ENCODE data around the gene PPP1R9B.

The PPP1R9B gene

DNA sequence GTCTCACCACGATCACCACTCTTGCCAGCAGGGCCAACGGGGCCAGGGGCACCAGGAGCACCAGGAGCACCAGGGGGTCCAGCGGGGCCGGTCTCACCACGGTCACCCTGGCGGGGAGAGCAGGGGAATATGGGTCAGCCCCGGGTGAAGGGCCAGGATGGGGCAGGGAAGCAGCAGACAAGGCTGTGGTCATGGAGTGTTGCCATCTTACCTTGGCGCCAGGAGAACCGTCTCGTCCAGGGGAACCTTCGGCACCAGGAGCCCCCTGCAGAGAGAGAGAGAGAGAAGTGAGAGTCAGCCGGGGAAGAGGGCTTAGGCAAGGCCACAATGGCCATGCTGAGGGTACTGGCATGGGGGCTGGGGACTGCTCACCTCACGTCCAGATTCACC, 38.0 kb upstream of the PPP1R9B start:
- no peak overlapping the region for H3K4me3 ChIP-seq (ENCODE audit: low read length)
- H3K79me2 ChIP-seq (ENCODE audit: control insufficient read depth, low read length) = no peaks in the 10 kb centered on the region
- no peaks in the 10 kb centered on the region for H4K20me1 ChIP-seq (ENCODE audit: control insufficient read depth, insufficient read depth, low read depth, low read length)
- no peak overlapping the region for H3K4me2 ChIP-seq (ENCODE audit: low read length)
- TF ChIP-seq EZH2phosphoT487 (IDR thresholded peaks at IDR 0.05; ENCODE audit: borderline replicate concordance, low read length) = no peak
- TF ChIP-seq, protein P1, sequence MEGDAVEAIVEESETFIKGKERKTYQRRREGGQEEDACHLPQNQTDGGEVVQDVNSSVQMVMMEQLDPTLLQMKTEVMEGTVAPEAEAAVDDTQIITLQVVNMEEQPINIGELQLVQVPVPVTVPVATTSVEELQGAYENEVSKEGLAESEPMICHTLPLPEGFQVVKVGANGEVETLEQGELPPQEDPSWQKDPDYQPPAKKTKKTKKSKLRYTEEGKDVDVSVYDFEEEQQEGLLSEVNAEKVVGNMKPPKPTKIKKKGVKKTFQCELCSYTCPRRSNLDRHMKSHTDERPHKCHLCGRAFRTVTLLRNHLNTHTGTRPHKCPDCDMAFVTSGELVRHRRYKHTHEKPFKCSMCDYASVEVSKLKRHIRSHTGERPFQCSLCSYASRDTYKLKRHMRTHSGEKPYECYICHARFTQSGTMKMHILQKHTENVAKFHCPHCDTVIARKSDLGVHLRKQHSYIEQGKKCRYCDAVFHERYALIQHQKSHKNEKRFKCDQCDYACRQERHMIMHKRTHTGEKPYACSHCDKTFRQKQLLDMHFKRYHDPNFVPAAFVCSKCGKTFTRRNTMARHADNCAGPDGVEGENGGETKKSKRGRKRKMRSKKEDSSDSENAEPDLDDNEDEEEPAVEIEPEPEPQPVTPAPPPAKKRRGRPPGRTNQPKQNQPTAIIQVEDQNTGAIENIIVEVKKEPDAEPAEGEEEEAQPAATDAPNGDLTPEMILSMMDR (IDR thresholded peaks at IDR 0.05; ENCODE audit: low read depth, low read length, poor library complexity, severe bottlenecking) = no peak
- no peak overlapping the region for H3K27ac ChIP-seq (ENCODE audit: low read depth, low read length)
- H3F3A ChIP-seq (ENCODE audit: control insufficient read depth, insufficient read depth) = peaks cover 2% of the 10 kb centered on the region; the same call in 1 of the 2 replicates
- no peaks in the 10 kb centered on the region for H3K9me2 ChIP-seq (replicated peaks; ENCODE audit: control insufficient read depth, low read length)
- no peaks in the 10 kb centered on the region for H3K36me3 ChIP-seq (ENCODE audit: control insufficient read depth, low read length)
- no peaks in the 10 kb centered on the region for H3K9me3 ChIP-seq (ENCODE audit: control insufficient read depth, insufficient read depth, low read length)
- H3K27me3 ChIP-seq (ENCODE audit: control insufficient read depth, low read length) = peaks cover 9% of the 10 kb centered on the region
- peaks cover 23% of the 10 kb centered on the region for H3K4me1 ChIP-seq (ENCODE audit: control insufficient read depth, low read length)

DNA sequence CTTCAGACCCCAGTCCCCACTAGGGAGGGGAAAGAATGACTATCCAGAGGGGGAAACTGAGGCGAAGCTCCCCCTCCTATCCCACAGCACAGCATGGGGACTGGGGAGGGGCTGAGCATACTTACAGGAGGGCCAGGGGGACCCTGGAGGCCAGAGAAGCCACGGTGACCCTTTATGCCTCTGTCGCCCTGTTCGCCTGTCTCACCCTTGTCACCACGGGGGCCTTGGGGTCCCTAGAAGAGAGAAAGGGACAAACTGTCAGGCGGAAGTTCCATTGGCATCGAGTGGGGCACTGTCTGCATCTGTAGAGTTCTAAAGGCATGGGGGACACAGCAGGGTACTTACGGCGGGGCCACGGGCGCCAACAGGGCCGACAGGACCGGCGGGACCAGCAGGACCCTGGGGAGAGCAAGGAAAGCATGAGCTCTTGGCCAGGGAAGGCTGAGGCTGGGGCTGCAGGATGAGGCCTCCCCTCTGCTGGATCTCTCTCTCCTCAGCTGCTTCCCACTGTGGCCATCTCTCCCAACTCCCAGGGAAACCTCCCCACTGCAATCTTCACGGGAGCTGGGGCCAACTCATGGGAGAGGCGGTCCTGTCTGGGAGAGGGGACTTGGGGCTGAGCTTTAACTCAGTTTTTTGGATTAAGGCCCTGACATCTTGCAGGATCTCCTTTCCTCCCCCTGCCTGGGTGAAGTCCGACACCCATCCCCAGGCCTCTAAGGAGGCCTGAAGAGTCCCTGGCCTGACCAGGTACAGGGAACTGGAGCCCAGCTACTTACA, 37.5 kb upstream of the PPP1R9B start:
- H3K36me3 ChIP-seq (ENCODE audit: control insufficient read depth, low read length) = no peaks in the 10 kb centered on the region
- H3K27me3 ChIP-seq (ENCODE audit: control insufficient read depth, low read length) = peaks cover 6% of the 10 kb centered on the region
- H3K4me2 ChIP-seq (ENCODE audit: low read length) = no peak overlapping the region
- peaks cover 29% of the 10 kb centered on the region for H3K4me1 ChIP-seq (ENCODE audit: control insufficient read depth, low read length)
- H3K27ac ChIP-seq (ENCODE audit: low read depth, low read length) = no peak overlapping the region
- no peaks in the 10 kb centered on the region for H3K9me3 ChIP-seq (ENCODE audit: control insufficient read depth, insufficient read depth, low read length)
- peaks cover 2% of the 10 kb centered on the region; the same call in 1 of the 2 replicates for H3F3A ChIP-seq (ENCODE audit: control insufficient read depth, insufficient read depth)
- no peak overlapping the region for H3K4me3 ChIP-seq (ENCODE audit: low read length)
- H3K79me2 ChIP-seq (ENCODE audit: control insufficient read depth, low read length) = no peaks in the 10 kb centered on the region
- no peak for TF ChIP-seq EZH2phosphoT487 (IDR thresholded peaks at IDR 0.05; ENCODE audit: borderline replicate concordance, low read length)
- TF ChIP-seq, protein P1 (IDR thresholded peaks at IDR 0.05; ENCODE audit: low read depth, low read length, poor library complexity, severe bottlenecking) = no peak
- H3K9me2 ChIP-seq (replicated peaks; ENCODE audit: control insufficient read depth, low read length) = no peaks in the 10 kb centered on the region
- no peaks in the 10 kb centered on the region for H4K20me1 ChIP-seq (ENCODE audit: control insufficient read depth, insufficient read depth, low read depth, low read length)

DNA sequence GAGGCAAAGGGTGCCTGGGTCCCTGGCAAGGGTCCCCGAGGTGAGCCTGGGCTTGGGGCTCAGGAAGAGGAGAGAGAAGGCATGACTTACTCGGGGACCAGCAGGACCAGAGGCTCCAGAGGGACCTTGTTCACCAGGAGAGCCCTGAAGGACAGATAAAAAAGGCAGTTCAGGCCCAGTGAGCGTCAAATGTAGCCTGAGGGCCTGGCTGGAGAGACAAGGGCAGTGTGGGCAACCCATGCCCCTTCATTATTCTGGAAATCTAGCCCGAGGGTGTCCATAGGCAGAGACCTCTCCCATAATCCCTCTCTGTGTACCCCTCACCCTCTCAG, 36.9 kb upstream of the PPP1R9B start:
- Histone ChIP-seq H3K4me3 (ENCODE audit: low read length) (no peak overlapping the region), H3K79me2 (ENCODE audit: control insufficient read depth, low read length) (no peaks in the 10 kb centered on the region), H3K27ac (ENCODE audit: low read depth, low read length) (no peak overlapping the region), H3K9me2 (replicated peaks; ENCODE audit: control insufficient read depth, low read length) (no peaks in the 10 kb centered on the region), H3K4me1 (ENCODE audit: control insufficient read depth, low read length) (peaks cover 32% of the 10 kb centered on the region), H3F3A (ENCODE audit: control insufficient read depth, insufficient read depth) (peaks cover 2% of the 10 kb centered on the region; the same call in 1 of the 2 replicates), H4K20me1 (ENCODE audit: control insufficient read depth, insufficient read depth, low read depth, low read length) (no peaks in the 10 kb centered on the region), H3K4me2 (ENCODE audit: low read length) (no peak overlapping the region), H3K9me3 (ENCODE audit: control insufficient read depth, insufficient read depth, low read length) (no peaks in the 10 kb centered on the region), H3K27me3 (ENCODE audit: control insufficient read depth, low read length) (peaks cover 3% of the 10 kb centered on the region; the same call in 1 of the 2 replicates), H3K36me3 (ENCODE audit: control insufficient read depth, low read length) (no peaks in the 10 kb centered on the region)
- TF ChIP-seq, protein P1 (IDR thresholded peaks at IDR 0.05; ENCODE audit: low read depth, low read length, poor library complexity, severe bottlenecking) = no peak
- TF ChIP-seq EZH2phosphoT487 (IDR thresholded peaks at IDR 0.05; ENCODE audit: borderline replicate concordance, low read length) = no peak
